GM12892 (cell line): ENCODE results near the gene SUSD3.

Experiments
- POLR2A ChIP-seq: IDR thresholded peaks from 2 replicates; pipeline ENCODE4 v1.6.1; 2011; ENCODE audit warnings: low read depth, low read length, control low read depth
- POLR2AphosphoS5 ChIP-seq: IDR thresholded peaks from 2 replicates; pipeline ENCODE4 v1.6.1; 2011; ENCODE audit warnings: low read depth, low read length, control low read depth
- TAF1 ChIP-seq: IDR thresholded peaks from 2 replicates; pipeline ENCODE4 v1.6.1; 2011; ENCODE audit warnings: low read depth, mild to moderate bottlenecking, control low read depth, low read length, borderline replicate concordance

GRCh38 chr9:93060746-93061259 is 2.3 kb downstream of the SUSD3 start:
- TF ChIP-seq POLR2AphosphoS5 (no peak), POLR2A (no peak), TAF1 (no peak)
